Fibroblast of lung (primary cell): ENCODE data around the gene NKAIN1.

Experiments
- CTCF ChIP-seq, 2 donors: IDR thresholded peaks in 1 of 2; conservative IDR thresholded peaks in 1 of 2; 1 replicate in 1 of 2; 2 replicates in 1 of 2; pipeline ENCODE4 v1.5.1; 2011 to 2012; ENCODE audit warnings: low read length in 2 of 2, control low read depth in 1 of 2, inconsistent platforms in 1 of 2, low read depth in 1 of 2, mild to moderate bottlenecking in 1 of 2
- EZH2 ChIP-seq: IDR thresholded peaks from 2 replicates; pipeline ENCODE4 v1.5.1; 2012; ENCODE audit warnings: low read length, control low read depth, mild to moderate bottlenecking; ENCODE audit errors: missing control alignments

- TF ChIP-seq EZH2, result no peak
- no peak for TF ChIP-seq CTCF (conservative IDR thresholded peaks at IDR 0.05 in 1 of 2, IDR thresholded peaks at IDR 0.05 in 1 of 2; ENCODE audit: low read depth in 1 of 2, low read length in 2 of 2)
These were observed 36.5 kb downstream of the NKAIN1 start for GRCh38 chr1:31203215-31203614.
